ENCODE measurements around the gene ALPI. TPM values are rescaled to one million over a fixed set of nuclear protein-coding genes. Genes with fewer than 3 reads are reported as not detected.

Gene ALPI
- total RNA-seq, 2 experiments from 2014 or later: not detected

DNA sequence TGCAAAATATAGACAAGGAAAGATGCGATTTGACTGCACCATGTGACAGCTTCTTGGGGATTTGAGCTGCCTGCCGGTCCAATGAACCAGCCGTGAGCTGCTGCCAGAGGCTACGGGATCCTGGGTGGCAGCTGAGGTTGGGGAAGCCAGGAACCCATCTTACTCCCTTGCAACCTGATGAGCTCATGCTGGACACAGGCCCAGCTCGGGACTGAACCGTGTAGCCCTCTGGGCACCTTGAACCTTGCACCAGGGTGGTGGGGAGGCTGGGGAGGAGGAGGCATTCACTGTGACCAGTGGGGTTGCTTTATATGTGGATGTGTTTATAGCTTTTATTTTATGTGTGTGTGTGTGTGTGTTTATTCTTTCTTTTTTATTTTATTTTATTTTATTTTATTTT, 9.1 kb downstream of the ALPI start:
- DNase-seq: no peak
- Mint-ChIP-seq H3K4me1 (no peaks in the 10 kb centered on the region), H3K36me3 (ENCODE audit: low read depth) (no peaks in the 10 kb centered on the region), H3K27me3 (peaks cover 36% of the 10 kb centered on the region), H3K4me3 (no peak overlapping the region), H3K27ac (no peak overlapping the region), H3K9me3 (no peaks in the 10 kb centered on the region)
- POLR2A ChIA-PET: no interaction called here
- CTCF ChIA-PET: no interaction called here

GRCh38 chr2:232466221-232466620, 10.3 kb downstream of the ALPI start:
- Mint-ChIP-seq H3K9me3 (no peaks in the 10 kb centered on the region), H3K4me1 (no peaks in the 10 kb centered on the region), H3K36me3 (ENCODE audit: low read depth) (no peaks in the 10 kb centered on the region), H3K4me3 (no peak overlapping the region), H3K27me3 (peaks cover 41% of the 10 kb centered on the region), H3K27ac (no peak overlapping the region)
- no peak for DNase-seq
- POLR2A ChIA-PET: no interaction called here
- CTCF ChIA-PET: no interaction called here

GRCh38 chr2:232473467-232473890, 17.5 kb downstream of the ALPI start:
- peaks cover 38% of the 10 kb centered on the region for H3K27me3 Mint-ChIP-seq
- H3K27ac Mint-ChIP-seq: no peak overlapping the region
- no peaks in the 10 kb centered on the region for H3K9me3 Mint-ChIP-seq
- ChIA-PET POLR2A (no interaction called here), CTCF (interaction anchor here (1.6 kb wide), 1 partner anchor 146 kb away, joined by 3 read pairs; no protein-coding TSS in a partner anchor)
- no peak for DNase-seq
- H3K4me1 Mint-ChIP-seq: no peaks in the 10 kb centered on the region
- H3K4me3 Mint-ChIP-seq: no peak overlapping the region
- H3K36me3 Mint-ChIP-seq (ENCODE audit: low read depth): no peaks in the 10 kb centered on the region

DNA sequence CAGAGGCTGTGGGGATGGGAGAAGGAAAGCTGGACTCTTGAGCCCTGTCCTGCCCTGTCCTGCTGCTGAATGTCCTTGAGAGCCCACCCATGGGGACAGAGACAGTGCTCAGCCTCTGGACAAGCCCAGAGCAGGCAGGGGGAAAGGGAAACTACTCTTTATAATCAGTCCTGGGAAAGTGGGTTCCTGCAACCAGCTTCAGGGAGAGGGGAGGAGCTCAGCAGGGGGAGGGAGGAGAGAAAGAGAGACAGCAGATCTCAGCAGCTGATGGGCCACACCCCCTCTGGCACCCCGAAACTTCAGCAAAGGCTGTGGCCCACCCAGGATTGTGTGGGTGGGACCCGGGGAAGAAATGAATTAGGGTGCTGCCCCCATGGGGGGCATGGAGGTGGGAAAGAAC, 20.1 kb downstream of the ALPI start:
- Mint-ChIP-seq H3K36me3 (ENCODE audit: low read depth) (no peaks in the 10 kb centered on the region), H3K9me3 (no peaks in the 10 kb centered on the region), H3K4me1 (no peaks in the 10 kb centered on the region)

GRCh38 chr2:232476791-232477190, 20.8 kb downstream of the ALPI start:
- CTCF ChIA-PET: interaction anchor here (0.6 kb wide), 1 partner anchor 321 kb away, joined by 3 read pairs; no protein-coding TSS in a partner anchor

More for the DNA sequence above, 20.1 kb downstream of the ALPI start:
- DNase-seq: no peak
- Mint-ChIP-seq H3K4me3 (no peak overlapping the region), H3K27ac (no peak overlapping the region), H3K27me3 (peaks cover 18% of the 10 kb centered on the region)
- POLR2A ChIA-PET: no interaction called here
- CTCF ChIA-PET: no interaction called here

GRCh38 chr2:232477751-232478510, 22.0 kb downstream of the ALPI start:
- Mint-ChIP-seq H3K36me3 (ENCODE audit: low read depth) (no peaks in the 10 kb centered on the region), H3K4me3 (no peak overlapping the region), H3K4me1 (no peaks in the 10 kb centered on the region), H3K27ac (no peak overlapping the region), H3K27me3 (peaks cover 3% of the 10 kb centered on the region), H3K9me3 (no peaks in the 10 kb centered on the region)
- ChIA-PET POLR2A (no interaction called here), CTCF (interaction anchor here (0.6 kb wide), 1 partner anchor 101 kb away, joined by 3 read pairs; no protein-coding TSS in a partner anchor)
- no peak for DNase-seq

More at GRCh38 chr2:232476791-232477190, 20.8 kb downstream of the ALPI start:
- H3K9me3 Mint-ChIP-seq: no peaks in the 10 kb centered on the region
- H3K36me3 Mint-ChIP-seq (ENCODE audit: low read depth): no peaks in the 10 kb centered on the region
- H3K4me1 Mint-ChIP-seq: no peaks in the 10 kb centered on the region
- H3K4me3 Mint-ChIP-seq: no peak overlapping the region
- no peak overlapping the region for H3K27ac Mint-ChIP-seq
- peaks cover 12% of the 10 kb centered on the region for H3K27me3 Mint-ChIP-seq
- POLR2A ChIA-PET: no interaction called here
- no peak for DNase-seq

DNA sequence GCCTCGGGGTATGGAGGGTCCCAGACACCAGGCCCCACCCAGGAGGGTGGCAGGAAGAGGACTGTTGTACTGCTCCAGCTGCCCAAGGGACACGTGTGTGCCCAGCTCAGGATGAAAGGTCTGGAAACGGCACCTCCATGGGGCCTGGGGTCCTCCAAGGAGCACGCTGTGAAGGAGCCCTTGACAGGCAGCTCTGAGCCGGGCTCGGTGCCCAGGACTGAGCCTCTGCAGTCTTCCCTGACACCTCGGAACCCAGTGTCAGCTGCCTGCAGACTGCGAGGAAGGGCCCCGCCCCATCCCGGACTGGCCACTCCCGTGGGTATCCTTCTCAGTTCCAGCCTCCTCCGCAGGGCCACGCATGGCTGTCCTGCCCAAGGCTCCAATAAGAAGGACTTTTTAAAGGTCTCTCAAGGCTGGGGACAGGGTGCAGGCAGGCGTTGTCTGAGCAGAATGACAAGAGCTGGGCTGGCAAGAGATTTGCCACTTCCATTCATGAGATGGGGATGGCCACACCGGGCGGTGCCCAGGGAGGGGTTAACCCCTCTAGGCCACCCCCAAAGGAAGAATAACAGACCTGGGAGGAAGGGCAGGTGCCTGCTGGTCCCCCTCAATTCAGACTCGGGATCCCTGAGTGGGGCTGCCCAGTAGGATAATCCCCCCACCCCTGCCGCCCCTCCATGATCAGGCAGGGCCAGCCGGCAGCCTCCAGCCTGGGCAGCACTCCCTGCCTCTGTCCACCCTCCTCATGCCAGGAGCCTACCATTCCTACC, 22.8 kb downstream of the ALPI start:
- no peak for DNase-seq
- Mint-ChIP-seq H3K27me3 (no peaks in the 10 kb centered on the region), H3K4me1 (no peaks in the 10 kb centered on the region), H3K9me3 (no peaks in the 10 kb centered on the region), H3K27ac (no peak overlapping the region), H3K4me3 (no peak overlapping the region), H3K36me3 (ENCODE audit: low read depth) (no peaks in the 10 kb centered on the region)
- ChIA-PET CTCF (no interaction called here), POLR2A (no interaction called here)

DNA sequence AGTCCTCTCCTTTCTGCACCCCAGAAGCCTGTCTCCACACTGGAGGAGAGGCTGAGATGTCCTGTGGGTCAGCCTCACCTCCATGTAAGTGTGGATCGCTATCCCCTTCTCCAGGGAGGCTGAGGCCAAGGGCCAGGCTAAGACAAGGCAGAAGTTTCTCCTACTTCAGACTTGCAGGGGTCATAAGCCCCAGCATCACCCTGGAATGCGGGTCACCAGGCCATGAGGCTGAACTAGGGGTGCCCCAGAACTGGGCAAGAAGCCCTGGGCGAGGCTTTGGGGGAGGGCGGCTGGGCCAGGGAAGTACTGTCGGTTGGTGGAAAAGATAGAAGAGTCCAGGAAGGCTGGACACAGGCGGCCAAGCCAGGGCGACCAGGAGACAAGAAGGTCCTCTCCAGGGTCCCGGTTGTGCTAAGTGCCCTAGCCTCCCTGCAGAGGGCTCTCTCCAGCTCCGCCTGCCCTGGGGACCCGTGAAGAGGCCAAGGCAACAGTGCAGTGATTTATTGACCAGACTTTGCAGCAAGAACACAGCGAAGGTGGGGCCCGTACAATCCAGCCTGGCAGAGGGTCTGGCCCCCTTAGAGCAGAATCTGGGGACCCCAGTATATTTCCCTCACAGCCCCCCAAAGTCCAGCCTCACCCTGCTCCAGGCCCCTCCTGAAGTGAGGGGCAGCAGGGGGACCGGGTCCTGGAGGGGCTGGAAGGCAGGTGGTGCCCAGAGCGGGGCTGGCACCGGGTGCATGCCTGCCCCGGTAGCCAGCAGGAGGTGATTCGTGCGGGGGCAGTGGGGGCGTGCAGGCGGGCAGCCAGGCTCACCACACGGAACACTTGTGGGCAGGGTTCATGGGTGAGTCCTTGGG, 23.6 kb downstream of the ALPI start:
- ChIA-PET POLR2A (no interaction called here), CTCF (no interaction called here)
- Mint-ChIP-seq H3K36me3 (ENCODE audit: low read depth) (no peaks in the 10 kb centered on the region), H3K4me3 (no peak overlapping the region), H3K27ac (no peak overlapping the region), H3K27me3 (peaks cover 3% of the 10 kb centered on the region), H3K9me3 (no peaks in the 10 kb centered on the region), H3K4me1 (no peaks in the 10 kb centered on the region)
- DNase-seq: no peak

DNA sequence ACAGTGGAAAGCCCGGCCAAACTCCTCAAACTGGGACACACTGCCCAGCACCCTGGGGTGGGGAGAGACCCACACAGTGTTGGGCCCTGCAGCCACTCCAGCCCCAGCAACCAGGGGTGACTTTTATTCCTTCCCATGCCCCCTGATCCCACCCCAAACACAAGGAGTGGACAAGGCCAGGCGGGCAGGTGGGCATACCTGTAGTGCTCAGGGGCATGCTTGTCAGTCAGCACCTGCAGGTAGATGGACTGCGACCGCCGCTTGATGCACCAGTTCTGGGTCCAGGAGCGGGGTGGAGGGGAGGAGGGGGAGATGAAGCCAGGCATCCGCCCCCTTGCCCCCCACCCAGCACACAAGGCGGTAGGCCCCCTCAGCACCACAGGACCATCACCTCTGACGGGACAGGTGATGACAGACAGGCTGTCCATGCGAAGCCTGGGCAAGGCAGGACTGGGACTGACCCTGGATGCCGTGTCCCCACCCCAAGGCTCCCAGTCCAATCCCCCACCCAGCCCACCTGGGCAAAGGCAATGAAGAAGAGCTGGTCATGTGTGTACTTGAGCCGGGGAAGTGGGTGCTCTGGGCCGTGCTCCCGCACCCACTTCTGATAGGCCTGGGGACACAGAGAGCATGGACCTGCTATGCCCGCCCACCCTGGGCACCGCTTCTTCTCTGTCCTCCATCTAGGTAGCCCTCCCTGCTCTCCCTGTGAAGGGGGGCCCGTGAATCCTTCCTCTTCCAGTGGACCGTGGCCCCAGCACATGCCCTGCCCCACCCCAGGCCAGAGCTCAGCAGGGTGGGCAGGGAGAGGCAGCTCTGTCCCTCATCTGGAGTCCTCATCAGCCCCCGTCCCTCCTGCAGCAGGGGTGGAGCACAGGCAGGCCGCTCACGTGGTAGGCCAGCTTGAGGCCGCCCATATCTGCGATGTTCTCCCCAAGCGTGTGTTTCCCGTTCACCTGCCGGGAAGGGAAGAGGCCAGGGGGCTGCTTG, 24.5 kb downstream of the ALPI start:
- Mint-ChIP-seq H3K4me1 (peaks cover 4% of the 10 kb centered on the region), H3K9me3 (no peaks in the 10 kb centered on the region), H3K36me3 (ENCODE audit: low read depth) (no peaks in the 10 kb centered on the region), H3K4me3 (no peak overlapping the region), H3K27me3 (peaks cover 12% of the 10 kb centered on the region), H3K27ac (no peak overlapping the region)
- ChIA-PET CTCF (no interaction called here), POLR2A (no interaction called here)
- no peak for DNase-seq

DNA sequence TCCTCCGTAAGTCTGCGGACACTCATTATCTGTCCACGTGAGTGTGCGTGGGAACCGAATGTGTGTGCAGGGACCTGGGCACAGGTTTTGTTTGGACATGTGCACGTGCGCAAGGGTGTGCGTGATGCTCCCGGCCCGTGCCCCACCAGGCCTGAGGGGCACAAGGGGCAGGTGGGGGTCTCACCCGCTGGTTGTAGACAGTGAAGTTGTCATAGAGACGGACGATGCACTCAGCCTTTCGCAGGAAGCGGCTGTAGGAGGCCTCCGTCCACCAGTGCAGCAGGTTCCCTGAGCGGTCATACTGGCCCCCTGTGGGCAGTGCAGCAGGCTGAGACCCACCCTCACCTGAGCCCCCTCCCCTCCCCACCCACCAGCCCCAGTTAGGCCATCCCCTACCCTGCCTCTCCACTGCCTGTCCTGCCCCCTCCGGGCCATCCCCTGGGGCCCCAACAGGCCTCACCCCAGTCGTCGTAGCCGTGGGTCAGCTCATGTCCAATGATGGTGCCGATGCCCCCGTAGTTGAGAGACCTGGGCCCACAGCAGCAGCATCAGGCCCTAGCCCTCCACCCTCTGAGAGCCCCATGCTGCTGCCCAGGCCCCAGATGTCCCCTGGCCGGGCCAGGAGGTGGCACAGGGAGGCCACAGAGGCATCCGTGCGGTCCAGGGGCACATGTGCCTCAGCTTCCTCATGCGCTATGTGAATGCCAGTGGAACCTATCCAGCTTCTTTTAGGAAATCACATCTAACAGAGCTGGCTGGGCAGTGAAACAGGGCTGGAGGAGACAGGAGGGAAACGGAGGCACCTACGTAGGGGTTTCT, 25.6 kb downstream of the ALPI start:
- H3K4me3 Mint-ChIP-seq: no peak overlapping the region
- peaks cover 12% of the 10 kb centered on the region for H3K27me3 Mint-ChIP-seq
- H3K36me3 Mint-ChIP-seq (ENCODE audit: low read depth): no peaks in the 10 kb centered on the region
- H3K4me1 Mint-ChIP-seq: peaks cover 4% of the 10 kb centered on the region
- H3K9me3 Mint-ChIP-seq: no peaks in the 10 kb centered on the region
- H3K27ac Mint-ChIP-seq: no peak overlapping the region
- ChIA-PET POLR2A (no interaction called here), CTCF (no interaction called here)
- no peak for DNase-seq

GRCh38 chr2:232482301-232483238, 26.6 kb downstream of the ALPI start:
- DNase-seq: no peak
- H3K9me3 Mint-ChIP-seq: no peaks in the 10 kb centered on the region
- ChIA-PET POLR2A (no interaction called here), CTCF (no interaction called here)
- no peaks in the 10 kb centered on the region for H3K36me3 Mint-ChIP-seq (ENCODE audit: low read depth)
- H3K4me1 Mint-ChIP-seq: peaks cover 7% of the 10 kb centered on the region
- H3K27ac Mint-ChIP-seq: no peak overlapping the region
- H3K4me3 Mint-ChIP-seq: no peak overlapping the region
- H3K27me3 Mint-ChIP-seq: peaks cover 17% of the 10 kb centered on the region
